ENCODE results near the gene SLC16A12.

DNA sequence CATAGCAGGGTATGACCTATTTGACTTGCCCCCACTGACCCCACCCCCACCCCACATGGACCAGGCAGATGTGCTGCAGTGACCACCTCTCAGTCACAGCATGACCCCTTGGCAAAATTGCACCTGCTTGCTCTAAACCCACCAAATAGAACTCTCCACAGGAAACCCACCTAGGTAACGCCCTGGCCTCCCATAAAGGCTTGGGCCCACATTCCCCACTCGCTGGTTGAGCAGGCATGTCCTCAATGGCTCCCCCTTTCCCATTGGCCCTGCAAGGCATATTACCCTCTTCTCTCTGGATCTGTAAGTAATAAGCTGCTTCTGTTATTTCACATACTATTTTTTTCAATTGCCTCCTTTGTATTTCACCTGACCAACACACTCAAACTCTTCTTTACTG lies 140.3 kb downstream of the SLC16A12 start:
- TF ChIP-seq CTCF (IDR thresholded peaks at IDR 0.05; ENCODE audit: extremely low read depth in 1 of 2, insufficient read depth in 1 of 2, low read depth in 1 of 2, low read length in 2 of 2) = no peak
- TF ChIP-seq, protein P1, sequence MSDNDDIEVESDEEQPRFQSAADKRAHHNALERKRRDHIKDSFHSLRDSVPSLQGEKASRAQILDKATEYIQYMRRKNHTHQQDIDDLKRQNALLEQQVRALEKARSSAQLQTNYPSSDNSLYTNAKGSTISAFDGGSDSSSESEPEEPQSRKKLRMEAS (IDR thresholded peaks at IDR 0.05; ENCODE audit: insufficient read depth, insufficient read length) = no peak
- no peak for TF ChIP-seq GATA2 (IDR thresholded peaks at IDR 0.05; ENCODE audit: insufficient read depth, insufficient read length, low read depth, low read length)
- TF ChIP-seq EZH2 (IDR thresholded peaks at IDR 0.05; ENCODE audit: borderline replicate concordance, low read depth, low read length, severe bottlenecking) = no peak
- no peak for TF ChIP-seq FOS (IDR thresholded peaks at IDR 0.05; ENCODE audit: borderline replicate concordance, insufficient read depth, low read length)
- TF ChIP-seq MYC (IDR thresholded peaks at IDR 0.05; ENCODE audit: low read depth, low read length) = no peak
- no peak for TF ChIP-seq POLR2AphosphoS5 (IDR thresholded peaks at IDR 0.05; ENCODE audit: insufficient read depth, low read depth, low read length)
- TF ChIP-seq POLR2A (IDR thresholded peaks at IDR 0.05; ENCODE audit: low read depth, low read length) = no peak
- TF ChIP-seq JUN (IDR thresholded peaks at IDR 0.05; ENCODE audit: borderline replicate concordance, insufficient read depth, insufficient read length, low read depth) = no peak

Data from endothelial cell of umbilical vein (primary cell).